HG02973 (cell line): Measurements from ENCODE around the gene CDRT4.
"Not testable (repeated sequence)": the region's sequence is repeated elsewhere in the genome, so short reads cannot be mapped to it uniquely, and the experiment has no call there.

ENCODE experiments used
- ATAC-seq: cut with Tn5 transposase; IDR thresholded peaks from one replicate; pipeline ENCODE4 v1.9.1; 2021; ENCODE audit warnings: moderate library complexity; ENCODE audit not compliant: unreplicated experiment

The CDRT4 gene

GRCh38 chr17:15457723-15458094 lies 9.7 kb downstream of the CDRT4 start:
- ATAC-seq, result no peak

- ATAC-seq, result no peak
These were observed 10.3 kb downstream of the CDRT4 start for GRCh38 chr17:15456972-15457722.

DNA sequence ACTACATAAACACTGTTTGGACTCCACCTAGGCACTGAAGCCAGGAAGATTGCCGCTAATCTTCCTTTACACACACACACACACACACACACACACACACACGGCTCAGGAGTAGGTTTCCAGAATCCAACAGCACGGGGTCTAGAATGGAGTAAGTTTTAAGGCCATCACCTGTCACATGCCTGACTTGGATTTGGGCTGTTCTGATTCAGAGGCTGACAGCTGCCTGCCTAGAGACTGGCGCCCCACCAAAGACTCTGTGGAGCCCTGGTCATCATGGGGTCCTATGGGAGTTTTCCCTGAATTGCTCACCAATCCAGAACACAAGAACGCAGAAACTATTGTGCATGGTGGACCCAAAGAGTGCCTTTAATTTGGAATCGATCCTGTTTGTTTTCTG lies 10.9 kb downstream of the CDRT4 start:
- ATAC-seq, result no peak

- ATAC-seq, result no peak
These were observed 13.1 kb downstream of the CDRT4 start for GRCh38 chr17:15454346-15454745.

DNA sequence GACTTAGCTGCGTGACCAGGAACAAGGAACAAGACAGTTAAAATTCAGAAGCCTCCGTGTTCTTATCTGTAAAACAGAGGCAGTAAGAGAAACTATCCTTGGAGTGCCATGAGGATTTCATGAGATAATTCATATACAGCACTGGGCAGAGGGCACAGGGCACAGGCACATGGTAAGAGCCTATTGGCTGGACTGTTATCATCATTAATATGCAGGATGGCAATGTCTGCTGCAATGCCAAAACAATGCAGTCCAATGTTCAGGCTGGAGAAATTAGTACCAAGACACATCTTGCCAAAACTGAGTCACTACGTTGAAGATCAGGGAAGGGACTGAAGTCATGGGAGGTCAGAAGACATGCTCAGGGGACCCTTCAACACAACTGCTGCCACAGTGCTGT lies 13.6 kb downstream of the CDRT4 start:
- no peak for ATAC-seq

DNA sequence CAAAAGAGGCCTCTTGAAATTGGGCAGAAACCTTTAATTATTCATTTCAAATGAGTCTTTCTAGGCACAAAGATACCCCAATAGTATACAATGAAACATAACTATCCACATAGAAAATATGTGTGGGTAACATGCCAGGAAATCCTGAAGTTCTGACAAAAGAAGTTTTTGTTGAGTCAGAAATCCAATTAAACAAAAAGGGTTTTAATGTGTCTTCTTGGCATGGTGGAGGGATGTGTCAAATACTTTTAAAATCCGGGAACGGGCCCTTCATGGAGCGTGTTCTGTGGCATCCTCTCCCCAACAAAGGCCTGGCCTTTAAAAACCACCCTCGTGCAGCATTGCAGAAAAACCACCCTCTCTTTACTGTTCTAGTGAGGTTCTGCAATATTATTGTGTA lies 14.2 kb downstream of the CDRT4 start:
- ATAC-seq, result no peak

- ATAC-seq, result no peak
These were observed 14.7 kb downstream of the CDRT4 start for GRCh38 chr17:15452746-15453145.

- no peak for ATAC-seq
These were observed 15.7 kb downstream of the CDRT4 start for GRCh38 chr17:15451680-15452079.

DNA sequence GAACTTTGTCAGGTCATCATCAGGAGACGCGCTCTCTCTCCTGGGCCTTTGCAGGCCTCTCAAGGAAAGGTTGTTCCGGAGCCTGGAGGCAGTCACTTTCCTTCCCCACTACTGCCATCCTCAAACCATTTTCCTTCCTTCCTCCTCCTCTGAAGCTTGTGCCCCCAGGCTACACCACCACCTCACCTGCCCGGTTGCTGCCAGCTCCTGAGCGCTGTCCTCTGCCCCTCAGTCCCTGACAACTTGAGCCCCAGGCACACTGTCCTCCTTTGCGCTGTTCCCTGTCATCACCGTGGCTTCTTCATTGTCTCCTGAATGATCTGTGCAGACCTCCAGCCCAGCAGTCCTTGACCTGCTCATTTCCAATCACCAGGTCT lies 18.9 kb downstream of the CDRT4 start:
- no peak for ATAC-seq

DNA sequence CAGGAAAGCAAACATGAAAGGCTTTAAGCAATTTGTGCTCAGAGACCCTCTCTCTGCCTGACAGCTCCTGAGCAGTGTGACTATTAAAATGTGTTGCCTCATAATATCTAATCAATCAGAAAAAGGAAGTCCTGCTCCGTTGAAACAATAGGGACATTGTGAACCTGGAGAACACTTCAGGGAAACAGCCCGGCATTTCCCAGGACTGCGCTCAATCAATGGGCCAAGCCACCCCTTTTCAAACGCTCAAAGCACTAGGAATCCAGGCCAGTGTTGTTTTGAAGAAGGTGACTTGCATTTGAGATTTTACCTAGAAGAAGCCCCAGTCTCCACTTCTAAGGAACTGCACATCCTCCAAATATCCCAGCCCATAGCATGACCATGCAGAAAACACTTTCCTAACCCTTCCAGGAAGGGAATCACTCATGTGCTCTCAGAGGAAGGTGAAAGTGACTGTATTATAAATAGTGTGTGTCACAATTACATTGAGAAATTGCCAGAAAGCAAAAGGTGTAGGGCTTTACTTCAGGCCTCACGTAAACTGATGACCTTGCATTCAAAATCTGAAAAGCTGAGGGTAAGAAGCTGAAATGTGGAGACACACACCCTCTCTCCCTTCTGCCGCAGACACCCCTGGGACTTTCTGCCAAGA lies 19.4 kb downstream of the CDRT4 start:
- ATAC-seq, result no peak

GRCh38 chr17:15446036-15446435 lies 21.4 kb downstream of the CDRT4 start:
- no peak for ATAC-seq

DNA sequence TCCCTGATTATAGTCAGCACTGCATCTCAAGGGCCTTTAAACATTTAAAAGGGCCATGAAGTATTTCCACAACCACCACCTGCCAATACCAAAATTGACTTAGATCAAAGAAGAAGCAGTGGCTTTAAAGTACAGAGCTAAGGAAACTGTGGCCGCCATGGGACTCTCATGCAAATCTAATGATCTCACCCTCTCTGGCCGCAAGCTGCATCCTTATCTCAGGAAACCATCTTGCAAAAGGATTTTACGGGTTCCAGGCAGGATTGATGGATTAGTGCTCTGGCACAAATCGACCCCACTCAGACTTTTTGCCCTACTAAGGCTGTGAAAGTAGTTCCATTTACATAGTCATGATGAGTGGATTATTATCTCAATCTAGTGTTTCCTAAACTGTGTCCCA lies 22.6 kb downstream of the CDRT4 start:
- no peak for ATAC-seq

DNA sequence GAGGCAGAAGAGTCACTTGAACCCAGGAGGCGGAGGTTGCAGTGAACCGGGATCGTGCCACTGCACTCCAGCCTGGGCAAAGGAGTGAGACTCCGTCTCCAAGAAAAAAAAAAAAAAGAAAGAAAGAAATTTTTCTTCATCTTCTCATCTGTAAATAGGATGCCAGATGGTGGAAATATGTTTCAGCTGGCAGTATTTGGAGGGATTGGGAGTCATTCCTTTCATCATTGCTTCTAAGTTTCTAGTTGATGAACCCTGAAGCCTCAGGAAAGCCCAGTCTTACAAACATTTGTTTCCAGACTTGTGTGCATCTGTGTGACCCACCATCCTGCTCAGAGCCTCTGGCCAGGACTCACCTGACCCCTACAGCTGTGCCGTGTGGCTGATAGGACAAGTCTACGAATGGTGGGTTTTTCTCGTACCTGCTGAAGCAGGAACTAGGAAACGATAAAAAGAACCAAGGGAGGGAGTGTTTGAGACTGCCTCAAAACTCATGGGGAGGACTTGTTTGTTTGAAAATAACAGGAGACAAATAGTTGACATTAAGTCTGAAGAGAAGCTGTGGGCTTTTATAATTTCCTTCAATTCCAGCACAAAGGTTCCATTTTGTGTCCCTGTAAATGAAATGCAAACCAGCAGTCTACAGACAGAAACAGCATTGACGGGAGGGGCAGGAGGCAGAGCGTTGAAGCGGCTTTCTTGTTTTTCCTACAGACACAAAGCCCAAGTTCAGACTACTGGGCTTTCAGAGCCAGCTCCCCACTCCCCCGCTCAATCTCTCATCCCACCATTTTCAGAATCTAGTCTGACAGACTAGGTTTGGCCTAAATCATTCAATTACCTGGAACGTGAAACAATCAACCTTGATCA lies 24.9 kb downstream of the CDRT4 start:
- ATAC-seq, result no peak

DNA sequence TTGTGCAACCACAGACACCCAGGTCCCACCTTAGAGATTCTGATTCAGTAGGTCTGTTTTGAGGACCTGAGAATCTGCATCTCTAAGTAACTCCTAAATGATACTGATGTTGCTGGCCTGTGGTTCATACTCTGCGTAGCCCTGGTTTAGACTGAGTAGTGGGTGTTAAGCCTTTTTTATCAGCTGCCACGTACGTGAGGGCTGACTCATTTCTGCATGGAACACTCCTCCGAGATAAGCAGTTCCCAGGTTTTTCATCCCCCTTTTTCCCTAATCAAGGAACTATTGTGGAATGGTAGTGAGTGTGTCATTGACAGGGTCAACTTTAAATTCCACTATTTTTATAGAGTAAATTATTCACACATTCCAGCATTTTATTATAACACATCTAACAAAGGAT lies 26.1 kb downstream of the CDRT4 start:
- ATAC-seq, result no peak

DNA sequence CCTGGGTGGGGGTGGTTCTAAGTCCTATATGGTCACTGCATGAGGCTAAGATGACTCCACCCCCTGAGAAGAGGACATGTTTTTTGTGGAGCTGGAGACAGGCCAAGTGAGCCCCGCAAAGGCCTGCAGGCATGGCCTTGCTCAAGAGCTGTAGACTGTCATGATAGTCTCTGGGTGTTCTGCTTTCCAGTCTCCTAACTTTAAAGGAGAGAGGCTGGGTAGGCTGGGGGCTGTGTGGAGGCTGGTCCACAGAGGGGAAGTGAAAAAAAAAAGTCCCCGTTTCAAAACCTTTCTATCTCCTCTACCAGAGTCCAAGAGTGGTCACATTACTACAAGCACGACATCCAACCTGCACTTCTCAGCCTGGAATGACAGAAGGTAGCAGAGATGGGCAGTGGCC lies 27.1 kb downstream of the CDRT4 start:
- no peak for ATAC-seq

- ATAC-seq, result not testable (repeated sequence)
These were observed 28.0 kb downstream of the CDRT4 start for GRCh38 chr17:15439205-15439985.

GRCh38 chr17:15438491-15439105 lies 28.8 kb downstream of the CDRT4 start:
- no peak for ATAC-seq

GRCh38 chr17:15437303-15437635 lies 30.2 kb downstream of the CDRT4 start:
- no peak for ATAC-seq

- ATAC-seq, result no peak
These were observed 30.7 kb downstream of the CDRT4 start for GRCh38 chr17:15436473-15437302.

DNA sequence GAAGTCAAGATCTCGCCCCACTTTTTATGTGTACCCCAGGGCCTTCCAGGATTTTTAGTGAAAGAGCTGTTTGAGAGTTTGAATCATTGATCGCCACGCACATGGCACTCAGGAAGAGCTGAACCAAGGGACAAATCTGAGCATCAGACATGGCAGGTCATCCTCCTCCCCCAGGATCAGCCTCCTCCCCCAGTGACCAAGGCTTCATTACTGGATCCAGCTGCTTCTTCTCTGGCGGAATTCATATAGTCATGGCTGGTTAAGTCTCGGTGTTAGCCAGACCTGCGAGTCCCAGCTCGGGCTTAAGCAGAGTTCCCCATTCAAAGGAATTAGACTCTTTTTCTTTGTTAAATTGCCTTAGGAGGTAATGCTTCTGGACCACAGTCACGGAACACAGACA lies 32.5 kb downstream of the CDRT4 start:
- no peak for ATAC-seq
